Motor neuron (in vitro differentiated cells): Measurements from ENCODE around the gene TMEM63A. TPM values are rescaled to one million over a fixed set of nuclear protein-coding genes. Genes with fewer than 3 reads are reported as not detected.
A peak's percentile ranks its signal among the peaks of the same experiment; 100 is the strongest.

Experiments
- ATAC-seq, 8 experiments: fragments of 200-7000 bp; cut with Tn5 transposase; replicated peaks in 6 of 8; 2 replicates each; pipeline ENCODE4 v1.8.0; 2021; ENCODE audit warnings: mild to moderate bottlenecking in 8 of 8, moderate library complexity in 8 of 8
- H3K27ac ChIP-seq, 2 donors: fragments of 250-450 bp; sonication (Bioruptor Pico); 2 replicates each; pipeline ENCODE4 v1.9.0; 2021; ENCODE audit warnings: antibody characterized with exemption in 2 of 2, mild to moderate bottlenecking in 2 of 2, moderate library complexity in 1 of 2
- H3K4me1 ChIP-seq, 2 donors: fragments of 250-450 bp; sonication (Bioruptor Pico); replicated peaks in 1 of 2; 2 replicates each; pipeline ENCODE4 v1.6.1; 2021; ENCODE audit warnings: antibody characterized with exemption in 2 of 2, mild to moderate bottlenecking in 2 of 2, moderate library complexity in 1 of 2
- H3K4me3 ChIP-seq, 5 donors: fragments of 250-450 bp; sonication (Bioruptor Pico); 2 replicates each; pipeline ENCODE4 v1.9.0; 2021; ENCODE audit warnings: antibody characterized with exemption in 5 of 5, mild to moderate bottlenecking in 5 of 5, moderate library complexity in 4 of 5
- WGBS, 10 experiments: fragments of 450-650 bp; shearing (Covaris generic); methylation state at CpG; one replicate each; pipeline ENCODE4 v1.0.0; 2022; 5-methylcytosine and 5-hydroxymethylcytosine counted together
- in situ Hi-C, 9 experiments: fragments of 400-800 bp; cut with MboI; loops; one replicate each; pipeline ENCODE4 v1.15.0; 2021; ENCODE audit warnings: low sequenced_read_pairs in 9 of 9, low pct_unique_long_range_greater_than_20kb in 2 of 9; ENCODE audit not compliant: unreplicated experiment in 9 of 9
- total RNA-seq, 8 experiments: library from RNA; unstranded; fragments of 300-600 nt; gene quantifications; 2 replicates each; pipeline versions ENCODE4 v1.2.3 to v1.2.4, GENCODE V29; 2022

Gene TMEM63A
- total RNA-seq, 8 experiments from 2014 or later: 2.5 to 43.5 (median 9.1) TPM

- peak overlapping the region; percentile 13 to 62 for H3K27ac ChIP-seq
- in situ Hi-C loops: no loop called here
- ATAC-seq: peak in 3 of 8 experiments; percentile 78 to 92 (median 88)
- H3K4me1 ChIP-seq: peaks cover 10 to 15% of the 10 kb centered on the region in 2 donors
- H3K4me3 ChIP-seq: no peak overlapping the region
- WGBS, 10 experiments: 0 to 86% (median 5%) methylated on average over 1 to 3 of the region's 4 CpGs; no CpG with 5 or more reads in 4 of the 10 experiments
Measured at GRCh38 chr1:225899044-225899925, 17.1 kb upstream of the TMEM63A start.

- Histone ChIP-seq H3K27ac (no peak overlapping the region), H3K4me1 (peaks cover 10 to 15% of the 10 kb centered on the region in 2 donors), H3K4me3 (no peak overlapping the region)
- in situ Hi-C loops: no loop called here
- ATAC-seq: no peak
- WGBS, 10 experiments: 48 to 100% (median 80%) methylated on average over 1 to 18 of the region's 19 CpGs; no CpG with 5 or more reads in 2 of the 10 experiments
Measured at GRCh38 chr1:225897595-225898514, 15.7 kb upstream of the TMEM63A start.

- Histone ChIP-seq H3K4me1 (peaks cover 10 to 15% of the 10 kb centered on the region in 2 donors), H3K4me3 (no peak overlapping the region), H3K27ac (no peak overlapping the region)
- ATAC-seq: peak in 2 of 8 experiments; percentile 32 to 38
- in situ Hi-C loops: no loop called here
- WGBS, 10 experiments: 20 to 93% (median 69%) methylated on average over 2 to 6 of the region's 7 CpGs; no CpG with 5 or more reads in 3 of the 10 experiments
Measured at GRCh38 chr1:225896937-225897549, 14.9 kb upstream of the TMEM63A start.

- WGBS, 10 experiments: 55 to 96% (median 86%) methylated on average over 3 to 5 of the region's 5 CpGs
- peak in 1 of 8 experiments; percentile 23 for ATAC-seq
- H3K4me1 ChIP-seq: peaks cover 10 to 15% of the 10 kb centered on the region in 2 donors
Measured at GRCh38 chr1:225896494-225896893, 14.3 kb upstream of the TMEM63A start.

GRCh38 chr1:225892307-225892706, 10.1 kb upstream of the TMEM63A start:
- Histone ChIP-seq H3K27ac (no peak overlapping the region), H3K4me3 (no peak overlapping the region), H3K4me1 (peaks cover 8 to 16% of the 10 kb centered on the region in 2 donors)
- no peak for ATAC-seq
- 50 to 100% (median 78%) methylated on average over 1 to 6 of the region's 6 CpGs; no CpG with 5 or more reads in 1 of the 10 experiments for WGBS, 10 experiments
- in situ Hi-C loops: no loop called here

More at GRCh38 chr1:225896494-225896893, 14.3 kb upstream of the TMEM63A start:
- in situ Hi-C loops: no loop called here
- Histone ChIP-seq H3K4me3 (no peak overlapping the region), H3K27ac (no peak overlapping the region)

- H3K4me1 ChIP-seq: peaks cover 8 to 21% of the 10 kb centered on the region in 2 donors
- WGBS, 10 experiments: 87 to 100% (median 93%) methylated on average over 1 to 13 of the region's 14 CpGs; no CpG with 5 or more reads in 3 of the 10 experiments
- H3K27ac ChIP-seq: no peak overlapping the region
- in situ Hi-C loops: no loop called here
- no peak for ATAC-seq
- no peak overlapping the region for H3K4me3 ChIP-seq
Measured at GRCh38 chr1:225891229-225891972, 9.2 kb upstream of the TMEM63A start.

- Histone ChIP-seq H3K27ac (no peak overlapping the region), H3K4me3 (no peak overlapping the region)
- ATAC-seq: no peak
Measured at GRCh38 chr1:225890346-225891228, 8.4 kb upstream of the TMEM63A start.

GRCh38 chr1:225889743-225890142, 7.6 kb upstream of the TMEM63A start:
- ATAC-seq: no peak
- Histone ChIP-seq H3K27ac (no peak overlapping the region), H3K4me1 (peaks cover 8 to 21% of the 10 kb centered on the region in 2 donors), H3K4me3 (no peak overlapping the region)
- WGBS, 10 experiments: 49 to 100% (median 79%) methylated on average over 1 to 5 of the region's 5 CpGs; no CpG with 5 or more reads in 4 of the 10 experiments
- in situ Hi-C loops: no loop called here

More at GRCh38 chr1:225890346-225891228, 8.4 kb upstream of the TMEM63A start:
- peaks cover 8 to 21% of the 10 kb centered on the region in 2 donors for H3K4me1 ChIP-seq
- WGBS, 10 experiments: 0 to 100% (median 74%) methylated on average over 1 to 4 of the region's 6 CpGs; no CpG with 5 or more reads in 2 of the 10 experiments
- in situ Hi-C loops: no loop called here

- no peak within 1 kb of the TSS for H3K27ac ChIP-seq
- in situ Hi-C loops: no loop called here
- 73 to 91% (median 80%) methylated on average over 1 to 6 of the region's 11 CpGs; no CpG with 5 or more reads in 6 of the 10 experiments for WGBS, 10 experiments
- H3K4me3 ChIP-seq: no peak within 1 kb of the TSS
- H3K4me1 ChIP-seq: peaks cover 8 to 21% of the 10 kb centered on the region in 2 donors
- peak in 7 of 8 experiments; percentile 37 to 72 (median 56) for ATAC-seq
Measured at GRCh38 chr1:225888898-225889601, 6.9 kb upstream of the TMEM63A start, which contains the start of gene LEFTY1. LEFTY1 (minus strand) TSS chr1:225889146; CDS start chr1:225889066, 80 bp downstream.

GRCh38 chr1:225888289-225888897, 6.2 kb upstream of the TMEM63A start:
- Histone ChIP-seq H3K4me1 (peaks cover 8 to 21% of the 10 kb centered on the region in 2 donors), H3K4me3 (no peak overlapping the region), H3K27ac (no peak overlapping the region)
- in situ Hi-C loops: no loop called here
- peak in 4 of 8 experiments; percentile 10 to 24 (median 14) for ATAC-seq
- 71 to 94% (median 83%) methylated on average over 1 to 7 of the region's 18 CpGs; no CpG with 5 or more reads in 3 of the 10 experiments for WGBS, 10 experiments
